ENCODE results near the gene SYNCRIP. TPM values are rescaled to one million over a fixed set of nuclear protein-coding genes. Genes with fewer than 3 reads are reported as not detected.

SYNCRIP gene
- total and polyA plus RNA-seq, 2 of the 4 experiments (the other 2 are of a cell fraction) = 50.1 to 59.3 TPM

- TF ChIP-seq RAD21 (IDR thresholded peaks at IDR 0.05; ENCODE audit: low read length) = peak; percentile 6; the same call in 1 of the 2 replicates
These were observed 17.5 kb upstream of the SYNCRIP start (continued) for GRCh38 chr6:85660181-85660611.

- Histone ChIP-seq H2BK15ac (ENCODE audit: low read depth, low read length) (no peak overlapping the region), H2BK5ac (ENCODE audit: low read depth, low read length, poor library complexity, severe bottlenecking) (no peak overlapping the region), H4K91ac (ENCODE audit: insufficient read depth, low read depth, low read length) (no peak overlapping the region), H3K27me3 (ENCODE audit: control insufficient read depth, insufficient read depth, low read length) (no peaks in the 10 kb centered on the region), H3K18ac (ENCODE audit: low read depth, low read length) (no peak overlapping the region), H3K9me3 (ENCODE audit: control insufficient read depth, insufficient read depth, low read length) (no peaks in the 10 kb centered on the region), H3K4me2 (ENCODE audit: low read depth, low read length) (no peak overlapping the region), H3K23ac (ENCODE audit: low read depth, low read length) (no peak overlapping the region), H3K14ac (replicated peaks; ENCODE audit: low read depth, low read length) (no peak overlapping the region), H3K4me3 (ENCODE audit: insufficient read depth, low read depth, low read length) (no peak overlapping the region), H2AFZ (replicated peaks; ENCODE audit: low read length, poor library complexity) (no peak overlapping the region), H3K9me1 (ENCODE audit: insufficient read depth, low read length) (no peaks in the 10 kb centered on the region), H4K8ac (ENCODE audit: low read depth in 2 of 2, low read length in 2 of 2) (no peak overlapping the region), H3K79me1 (ENCODE audit: low read depth in 1 of 2, low read length in 2 of 2) (peaks cover under 1% of the 10 kb centered on the region in 2 experiments; a peak in 1 of 4 replicates), H2AK9ac (replicated peaks; ENCODE audit: low read depth, low read length, poor library complexity) (no peak overlapping the region), H3K56ac (ENCODE audit: extremely low read depth, insufficient read depth, low read length) (no peak overlapping the region), H3K4me1 (ENCODE audit: control insufficient read depth, insufficient read depth, low read length) (no peaks in the 10 kb centered on the region), H2BK120ac (ENCODE audit: low read depth, low read length) (no peak overlapping the region), H4K20me1 (ENCODE audit: insufficient read depth, low read length) (no peaks in the 10 kb centered on the region), H3K9ac (ENCODE audit: low read depth, low read length) (no peak overlapping the region), H3K27ac (ENCODE audit: insufficient read depth, low read length) (no peak overlapping the region), H2BK20ac (ENCODE audit: low read depth, low read length) (no peak overlapping the region), H2AK5ac (ENCODE audit: low read depth, low read length) (no peak overlapping the region), H4K5ac (ENCODE audit: low read depth, low read length) (no peak overlapping the region), H3K36me3 (ENCODE audit: control insufficient read depth, insufficient read depth, low read length) (no peaks in the 10 kb centered on the region), H3K4ac (ENCODE audit: low read depth, low read length) (no peak overlapping the region)
- ChIA-PET POLR2A (ENCODE audit: unreplicated experiment) (no interaction called here), CTCF (no interaction called here)
- dilution Hi-C loops (cut with HindIII; ENCODE audit: low sequenced_read_pairs, unreplicated experiment) = no loop called here
- intact Hi-C loops (cut with micrococcal nuclease) = no loop called here
- no peak for DNase-seq
- in situ Hi-C loops (cut with MboI; ENCODE audit: low sequenced_read_pairs) = no loop called here
- no CpG with 5 or more reads among the region's 1 CpG for WGBS, 2 experiments (ENCODE audit: extremely low coverage in 2 of 2, insufficient read length in 1 of 2)
- ATAC-seq (ENCODE audit: low read depth) = no peak
- no TSS peak for BruUV-seq (replicated peaks)
- TF ChIP-seq MXI1 (IDR thresholded peaks at IDR 0.05; ENCODE audit: borderline replicate concordance, low read depth, low read length) (no peak), CTCF (conservative IDR thresholded peaks at IDR 0.05; ENCODE audit: low read depth, low read length) (no peak), RCOR1 (IDR thresholded peaks at IDR 0.05; ENCODE audit: insufficient replicate concordance, low read length) (no peak), RAD21 (IDR thresholded peaks at IDR 0.05; ENCODE audit: low read length) (no peak), MAFK (IDR thresholded peaks at IDR 0.05; ENCODE audit: low read depth, low read length) (no peak), MAZ (IDR thresholded peaks at IDR 0.05; ENCODE audit: borderline replicate concordance, low read depth, low read length) (no peak), SMC3 (IDR thresholded peaks at IDR 0.05; ENCODE audit: low read depth, low read length) (no peak), CEBPB (IDR thresholded peaks at IDR 0.05; ENCODE audit: low read depth, low read length) (no peak), USF2 (IDR thresholded peaks at IDR 0.05; ENCODE audit: low read depth, low read length) (no peak), RFX5 (IDR thresholded peaks at IDR 0.05; ENCODE audit: low read depth, low read length) (no peak), POLR2A (IDR thresholded peaks at IDR 0.05; ENCODE audit: low read depth, low read length) (no peak), BHLHE40 (IDR thresholded peaks at IDR 0.05; ENCODE audit: low read depth, low read length) (no peak), CHD1 (IDR thresholded peaks at IDR 0.05; ENCODE audit: low read depth, low read length) (no peak), ELK1 (IDR thresholded peaks at IDR 0.05; ENCODE audit: borderline replicate concordance, low read depth, low read length) (no peak), FOS (IDR thresholded peaks at IDR 0.05; ENCODE audit: low read depth, low read length) (no peak)
These were observed 7.9 kb upstream of the SYNCRIP start for GRCh38 chr6:85650606-85651005.

Measured in IMR-90 (cell line).